H9 (cell line): ENCODE data around the gene PTPRF. TPM values are rescaled to one million over a fixed set of nuclear protein-coding genes. Genes with fewer than 3 reads are reported as not detected.
A peak's percentile ranks its signal among the peaks of the same experiment; 100 is the strongest.

Source experiments
- DNase-seq: peaks from one replicate; pipeline ENCODE4 v3.0.0-alpha.2; 2017
- H2AFZ ChIP-seq: one replicate; pipeline ENCODE4 v1.6.1; 2013; ENCODE audit warnings: mild to moderate bottlenecking, low read length, control low read depth, moderate library complexity
- H2AK5ac ChIP-seq: 2 replicates; pipeline ENCODE4 v1.6.1; 2013; ENCODE audit warnings: low read length, control low read depth, mixed read lengths; ENCODE audit not compliant: insufficient read length
- H2BK120ac ChIP-seq: one replicate; pipeline ENCODE4 v1.6.1; 2013; ENCODE audit warnings: low read depth, mild to moderate bottlenecking, low read length, control low read depth, inconsistent platforms; ENCODE audit not compliant: poor library complexity, severe bottlenecking
- H2BK12ac ChIP-seq: 2 replicates; pipeline ENCODE4 v1.6.1; 2013; ENCODE audit warnings: low read length, control low read depth, mixed read lengths, low read depth; ENCODE audit not compliant: insufficient read length
- H2BK15ac ChIP-seq: 2 replicates; pipeline ENCODE4 v1.6.1; 2013; ENCODE audit warnings: low read depth, low read length, control low read depth
- H2BK20ac ChIP-seq: one replicate; pipeline ENCODE4 v1.6.1; 2013; ENCODE audit warnings: low read depth, mild to moderate bottlenecking, low read length, control low read depth, inconsistent platforms; ENCODE audit not compliant: poor library complexity, severe bottlenecking
- H2BK5ac ChIP-seq: 2 replicates; pipeline ENCODE4 v1.6.1; 2013; ENCODE audit warnings: low read length, control low read depth, mixed read lengths; ENCODE audit not compliant: insufficient read length
- H3K14ac ChIP-seq: 2 replicates; pipeline ENCODE4 v1.6.1; 2013; ENCODE audit warnings: low read length, control low read depth; ENCODE audit not compliant: insufficient read depth
- H3K18ac ChIP-seq: 2 replicates; pipeline ENCODE4 v1.6.1; 2013; ENCODE audit warnings: low read depth, mild to moderate bottlenecking, mixed read lengths, low read length, control low read depth; ENCODE audit not compliant: insufficient read length
- H3K23ac ChIP-seq: 2 replicates; pipeline ENCODE4 v1.6.1; 2013; ENCODE audit warnings: low read length, control low read depth, mixed read lengths, low read depth; ENCODE audit not compliant: insufficient read length
- H3K23me2 ChIP-seq: 2 replicates; pipeline ENCODE4 v1.6.1; 2013; ENCODE audit warnings: low read depth, mild to moderate bottlenecking, mixed read lengths, low read length, control low read depth; ENCODE audit not compliant: insufficient read length, poor library complexity, severe bottlenecking
- H3K27ac ChIP-seq: 2 replicates; pipeline ENCODE4 v1.5.1; 2013; ENCODE audit warnings: low read length, control low read depth, mixed read lengths, low read depth; ENCODE audit not compliant: insufficient read length
- H3K27me3 ChIP-seq: 2 replicates; pipeline ENCODE4 v1.6.1; 2013; ENCODE audit warnings: low read length, control low read depth, inconsistent platforms; ENCODE audit not compliant: insufficient read depth
- H3K4ac ChIP-seq: 2 replicates; pipeline ENCODE4 v1.6.1; 2013; ENCODE audit warnings: low read depth, mild to moderate bottlenecking, control low read depth, inconsistent platforms, low read length, moderate library complexity
- H3K4me1 ChIP-seq: 2 replicates; pipeline ENCODE4 v1.6.1; 2013; ENCODE audit warnings: low read length, control low read depth, inconsistent platforms; ENCODE audit not compliant: insufficient read depth
- H3K4me2 ChIP-seq: 2 replicates; pipeline ENCODE4 v1.6.1; 2013; ENCODE audit warnings: low read length, control low read depth, mixed read lengths; ENCODE audit not compliant: insufficient read length, insufficient read depth
- H3K56ac ChIP-seq: 2 replicates; pipeline ENCODE4 v1.6.1; 2013; ENCODE audit warnings: low read depth, mild to moderate bottlenecking, mixed read lengths, low read length, control low read depth; ENCODE audit not compliant: insufficient read length
- H3K79me1 ChIP-seq: 2 replicates; pipeline ENCODE4 v1.6.1; 2013; ENCODE audit warnings: low read depth, mild to moderate bottlenecking, moderate library complexity, low read length, control low read depth, inconsistent platforms; ENCODE audit not compliant: insufficient read depth, poor library complexity, severe bottlenecking
- H3K79me2 ChIP-seq: 2 replicates; pipeline ENCODE4 v1.6.1; 2013; ENCODE audit warnings: low read length, control low read depth, inconsistent platforms; ENCODE audit not compliant: insufficient read depth
- H3K9ac ChIP-seq: 2 replicates; pipeline ENCODE4 v1.6.1; 2013; ENCODE audit warnings: low read length, control low read depth, mixed read lengths; ENCODE audit not compliant: insufficient read length; ENCODE audit errors: extremely low read depth
- H3K9me3 ChIP-seq: one replicate; pipeline ENCODE4 v1.6.1; 2013; ENCODE audit warnings: low read depth, low read length, inconsistent platforms; ENCODE audit not compliant: control insufficient read depth
- H3T11ph ChIP-seq: one replicate; pipeline ENCODE4 v1.6.1; 2013; ENCODE audit warnings: mild to moderate bottlenecking, low read length, control low read depth, inconsistent platforms
- H4K20me1 ChIP-seq: one replicate; pipeline ENCODE4 v1.6.1; 2013; ENCODE audit not compliant: control insufficient read depth, insufficient read length, insufficient read depth
- H4K5ac ChIP-seq: 2 replicates; pipeline ENCODE4 v1.6.1; 2013; ENCODE audit warnings: low read depth, mild to moderate bottlenecking, mixed read lengths, low read length, control low read depth; ENCODE audit not compliant: insufficient read length
- H4K8ac ChIP-seq: replicated peaks from 2 replicates; pipeline ENCODE4 v1.6.1; 2013; ENCODE audit warnings: low read length, control low read depth, mixed read lengths, low read depth; ENCODE audit not compliant: insufficient read length
- H4K91ac ChIP-seq: 2 replicates; pipeline ENCODE4 v1.6.1; 2013; ENCODE audit warnings: low read depth, mild to moderate bottlenecking, moderate library complexity, mixed read lengths, low read length, control low read depth; ENCODE audit not compliant: insufficient read length
- H3K27ac Mint-ChIP-seq, 3 experiments: 2 replicates in 2 of 3; 3 replicates in 1 of 3; pipeline ENCODE4 v1.8.0; 2020 to 2021; ENCODE audit warnings: mixed read lengths in 3 of 3, mild to moderate bottlenecking in 1 of 3, moderate library complexity in 1 of 3
- H3K27me3 Mint-ChIP-seq: 2 replicates; pipeline ENCODE4 v1.8.0; 2021; ENCODE audit warnings: low read depth, mild to moderate bottlenecking, moderate library complexity, mixed read lengths
- H3K36me3 Mint-ChIP-seq, 3 experiments: 2 replicates in 2 of 3; 3 replicates in 1 of 3; pipeline ENCODE4 v1.8.0; 2020 to 2021; ENCODE audit warnings: low read depth in 3 of 3, mixed read lengths in 3 of 3; ENCODE audit not compliant: insufficient read depth in 1 of 3
- H3K4me1 Mint-ChIP-seq, 2 experiments: 2 replicates each; pipeline ENCODE4 v1.8.0; 2020; ENCODE audit warnings: mixed read lengths in 2 of 2
- H3K4me3 Mint-ChIP-seq, 2 experiments: 2 replicates in 1 of 2; 3 replicates in 1 of 2; pipeline ENCODE4 v1.8.0; 2020 to 2021; ENCODE audit warnings: mild to moderate bottlenecking in 2 of 2, mixed read lengths in 2 of 2, moderate library complexity in 1 of 2
- H3K9me3 Mint-ChIP-seq, 2 experiments: 2 replicates in 1 of 2; 3 replicates in 1 of 2; pipeline ENCODE4 v1.8.0; 2020; ENCODE audit warnings: mild to moderate bottlenecking in 2 of 2, mixed read lengths in 2 of 2, moderate library complexity in 1 of 2
- WGBS: extraction: QIAGEN DNeasy Blood & Tissue Kit; methylation state at CpG from one replicate; pipeline ENCODE4 v1.1.7; 2013; ENCODE audit warnings: missing lambda C conversion rate, low lambda C conversion rate, mixed read lengths; ENCODE audit not compliant: insufficient read length; ENCODE audit errors: extremely low coverage; 5-methylcytosine and 5-hydroxymethylcytosine counted together
- total RNA-seq: library from RNA; stranded (reverse); gene quantifications from 2 replicates; pipeline ENCODE4 v1.2.1, GENCODE V29; 2021
- TF ChIP-seq, protein P1 (sequence below): fragments of 200-600 bp; sonication (generic); conservative IDR thresholded peaks from 3 replicates; pipeline ENCODE4 v1.8.0; 2021; ENCODE audit warnings: antibody characterized with exemption, mild to moderate bottlenecking

The PTPRF gene
- total RNA-seq, 1 experiment from 2014 or later: 193 TPM

DNA sequence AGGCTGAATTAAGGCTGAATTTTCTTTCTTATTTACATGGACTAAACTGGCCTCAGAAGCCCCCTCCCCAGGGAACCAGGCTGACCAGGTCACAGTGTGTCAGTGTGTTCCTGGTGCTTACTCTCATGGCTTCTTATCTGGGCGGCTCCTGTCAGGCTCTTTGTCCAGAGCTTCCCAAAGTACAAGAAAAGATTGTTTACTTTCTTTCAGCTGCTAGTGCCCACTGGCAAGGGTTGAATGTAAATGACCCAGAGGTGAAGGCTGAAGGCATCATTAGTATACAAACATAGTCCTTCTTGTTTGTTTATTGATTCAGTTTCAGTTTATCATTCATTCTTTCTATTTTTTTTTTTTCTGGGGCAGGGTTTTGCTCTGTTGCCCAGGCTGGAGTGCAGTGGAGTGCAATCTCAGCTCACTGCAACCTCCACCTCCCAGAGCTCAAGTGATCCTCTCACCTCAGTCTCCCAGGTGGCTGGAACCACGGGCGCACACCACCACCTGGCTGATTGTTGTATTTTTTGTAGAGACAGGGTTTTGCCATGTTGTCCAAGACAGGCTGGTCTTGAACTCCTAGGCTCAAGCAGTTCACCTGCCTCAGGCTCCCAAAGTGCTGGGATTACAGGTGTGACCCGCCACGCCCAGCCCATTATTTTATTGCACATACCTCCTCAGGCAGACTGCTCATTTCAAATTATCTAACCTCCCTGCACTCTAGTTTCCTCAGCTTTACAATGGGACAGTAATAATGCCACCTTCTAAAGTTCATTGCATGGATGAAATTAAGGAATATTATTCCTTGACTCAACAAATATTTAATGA, 109.5 kb downstream of the PTPRF start:
- H3K79me1 ChIP-seq: no peaks in the 10 kb centered on the region
- no peak overlapping the region for H2AFZ ChIP-seq
- no peak overlapping the region for H4K91ac ChIP-seq
- no peaks in the 10 kb centered on the region; the same call in 1 of the 2 replicates for H3K4me1 ChIP-seq
- no peak overlapping the region for H3T11ph ChIP-seq
- H2BK5ac ChIP-seq: no peak overlapping the region
- H4K8ac ChIP-seq: no peak overlapping the region
- H3K27me3 Mint-ChIP-seq: peaks cover 3% of the 10 kb centered on the region; the same call in 1 of the 2 replicates
- no peak overlapping the region for H2BK20ac ChIP-seq
- H2AK5ac ChIP-seq: no peak overlapping the region
- no peak overlapping the region for H3K18ac ChIP-seq
- H3K4me1 Mint-ChIP-seq: peaks cover 0 to 3% of the 10 kb centered on the region in 2 experiments; a peak in 1 of 4 replicates
- H3K23me2 ChIP-seq: no peaks in the 10 kb centered on the region
- H3K27ac ChIP-seq: no peak overlapping the region
- no peak overlapping the region for H3K23ac ChIP-seq
- H2BK12ac ChIP-seq: no peak overlapping the region
- TF ChIP-seq, protein P1, sequence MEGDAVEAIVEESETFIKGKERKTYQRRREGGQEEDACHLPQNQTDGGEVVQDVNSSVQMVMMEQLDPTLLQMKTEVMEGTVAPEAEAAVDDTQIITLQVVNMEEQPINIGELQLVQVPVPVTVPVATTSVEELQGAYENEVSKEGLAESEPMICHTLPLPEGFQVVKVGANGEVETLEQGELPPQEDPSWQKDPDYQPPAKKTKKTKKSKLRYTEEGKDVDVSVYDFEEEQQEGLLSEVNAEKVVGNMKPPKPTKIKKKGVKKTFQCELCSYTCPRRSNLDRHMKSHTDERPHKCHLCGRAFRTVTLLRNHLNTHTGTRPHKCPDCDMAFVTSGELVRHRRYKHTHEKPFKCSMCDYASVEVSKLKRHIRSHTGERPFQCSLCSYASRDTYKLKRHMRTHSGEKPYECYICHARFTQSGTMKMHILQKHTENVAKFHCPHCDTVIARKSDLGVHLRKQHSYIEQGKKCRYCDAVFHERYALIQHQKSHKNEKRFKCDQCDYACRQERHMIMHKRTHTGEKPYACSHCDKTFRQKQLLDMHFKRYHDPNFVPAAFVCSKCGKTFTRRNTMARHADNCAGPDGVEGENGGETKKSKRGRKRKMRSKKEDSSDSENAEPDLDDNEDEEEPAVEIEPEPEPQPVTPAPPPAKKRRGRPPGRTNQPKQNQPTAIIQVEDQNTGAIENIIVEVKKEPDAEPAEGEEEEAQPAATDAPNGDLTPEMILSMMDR: peak; percentile 26; the same call in 1 of the 3 replicates
- H3K4me2 ChIP-seq: no peak overlapping the region
- no peak for DNase-seq
- H3K9me3 ChIP-seq: no peaks in the 10 kb centered on the region
- no peaks in the 10 kb centered on the region for H3K36me3 Mint-ChIP-seq
- H3K4me3 Mint-ChIP-seq: no peak overlapping the region
- no peak overlapping the region for H3K56ac ChIP-seq
- no peak overlapping the region for H3K9ac ChIP-seq
- H4K20me1 ChIP-seq: no peaks in the 10 kb centered on the region
- H3K27me3 ChIP-seq: no peaks in the 10 kb centered on the region
- no peaks in the 10 kb centered on the region for H3K79me2 ChIP-seq
- H4K5ac ChIP-seq: no peak overlapping the region
- no peaks in the 10 kb centered on the region for H3K9me3 Mint-ChIP-seq
- H2BK15ac ChIP-seq: no peak overlapping the region
- H3K14ac ChIP-seq: no peak overlapping the region
- H3K27ac Mint-ChIP-seq: no peak overlapping the region; a peak in 1 of 7 replicates
- H3K4ac ChIP-seq: no peak overlapping the region
- H2BK120ac ChIP-seq: no peak overlapping the region
- no CpG with 5 or more reads among the region's 5 CpGs for WGBS
